DND-41 (cell line): Measurements from ENCODE around the gene KRT25.

ENCODE experiments used
- ATAC-seq: fragments of 200-7000 bp; cut with Tn5 transposase; 3 replicates; pipeline ENCODE4 v1.9.1; 2021; ENCODE audit warnings: low read depth; ENCODE audit not compliant: insufficient read depth
- DNase-seq: peaks from one replicate; pipeline ENCODE4 v3.0.0-alpha.2; 2020
- H2AFZ ChIP-seq: 2 replicates; pipeline ENCODE4 v1.6.0; 2012; ENCODE audit warnings: low read depth, low read length
- H3K27ac ChIP-seq: 2 replicates; pipeline ENCODE4 v1.5.1; 2012; ENCODE audit warnings: low read length, inconsistent platforms
- H3K27me3 ChIP-seq: fragments of 200-600 bp; sonication (generic); 2 replicates; pipeline ENCODE4 v1.6.0; 2012; ENCODE audit warnings: low read length, mild to moderate bottlenecking, inconsistent platforms; ENCODE audit not compliant: insufficient read depth, poor library complexity
- H3K36me3 ChIP-seq: 2 replicates; pipeline ENCODE4 v1.5.1; 2012; ENCODE audit warnings: low read length, inconsistent platforms; ENCODE audit not compliant: insufficient read depth
- H3K4me1 ChIP-seq: 2 replicates; pipeline ENCODE4 v1.5.1; 2012; ENCODE audit warnings: mild to moderate bottlenecking, low read length; ENCODE audit not compliant: insufficient read depth
- H3K4me2 ChIP-seq: 2 replicates; pipeline ENCODE4 v1.6.0; 2012; ENCODE audit warnings: mild to moderate bottlenecking, moderate library complexity, low read length, inconsistent platforms; ENCODE audit not compliant: insufficient read depth
- H3K4me3 ChIP-seq, 2 experiments: fragments of 200-600 bp in 1 of 2; shearing (Covaris generic) in 1 of 2; 2 replicates each; pipeline ENCODE4 v1.5.1; 2012 to 2016; ENCODE audit warnings: inconsistent platforms in 2 of 2, low read length in 2 of 2, mild to moderate bottlenecking in 2 of 2, low read depth in 1 of 2, moderate library complexity in 1 of 2
- H3K79me2 ChIP-seq: 2 replicates; pipeline ENCODE4 v1.6.0; 2012; ENCODE audit warnings: low read length, inconsistent platforms; ENCODE audit not compliant: insufficient read depth
- H3K9ac ChIP-seq: 2 replicates; pipeline ENCODE4 v1.6.0; 2012; ENCODE audit warnings: low read depth, mild to moderate bottlenecking, inconsistent platforms, low read length, moderate library complexity
- H3K9me3 ChIP-seq: 2 replicates; pipeline ENCODE4 v1.5.1; 2012; ENCODE audit warnings: low read length, moderate library complexity, mild to moderate bottlenecking, inconsistent platforms; ENCODE audit not compliant: insufficient read depth, severe bottlenecking
- H4K20me1 ChIP-seq: 2 replicates; pipeline ENCODE4 v1.6.0; 2012; ENCODE audit warnings: low read length; ENCODE audit not compliant: insufficient read depth
- CTCF ChIP-seq: IDR thresholded peaks from 2 replicates; pipeline ENCODE4 v1.5.1; 2012; ENCODE audit warnings: borderline replicate concordance, low read length, moderate library complexity, mild to moderate bottlenecking; ENCODE audit not compliant: poor library complexity, severe bottlenecking; ENCODE audit errors: extremely low read depth
- EZH2 ChIP-seq: IDR thresholded peaks from 3 replicates; pipeline ENCODE4 v1.6.1; 2012; ENCODE audit warnings: borderline replicate concordance, low read depth, mild to moderate bottlenecking, moderate library complexity, low read length, inconsistent platforms; ENCODE audit not compliant: severe bottlenecking

The KRT25 gene

DNA sequence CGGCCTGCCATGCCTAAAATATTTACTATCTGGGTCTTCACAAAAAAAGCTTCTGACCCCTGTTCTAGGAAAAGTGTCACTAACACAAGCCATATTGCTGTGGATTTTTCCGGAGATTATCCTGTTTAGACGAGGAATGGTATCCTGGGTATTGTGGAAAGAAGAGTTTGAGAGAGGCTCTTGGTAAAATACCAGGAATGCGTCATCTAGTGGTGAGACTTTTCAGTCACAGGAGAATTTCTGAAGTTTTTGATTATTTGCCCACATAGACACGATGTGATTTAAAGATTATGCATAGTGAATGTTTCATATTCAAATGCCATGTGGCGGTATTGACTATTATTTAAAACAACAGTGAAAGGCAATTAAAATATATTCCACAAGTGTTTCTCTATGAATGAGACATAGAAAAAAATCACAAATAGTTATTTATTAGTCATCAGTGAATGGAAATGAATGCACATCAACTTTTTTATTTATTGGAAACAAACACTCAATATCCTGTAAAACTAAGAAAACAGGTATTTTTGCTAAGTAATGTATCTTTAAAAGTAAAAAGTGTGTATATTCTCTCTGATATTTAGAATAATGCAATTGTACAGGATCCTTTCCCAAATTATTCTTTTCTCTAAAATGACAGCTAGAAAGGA is 36.8 kb upstream of the KRT25 start:
- ATAC-seq = no peak
- Histone ChIP-seq H3K4me3 (no peak overlapping the region), H3K27me3 (peaks cover 30% of the 10 kb centered on the region), H3K9me3 (no peaks in the 10 kb centered on the region), H3K4me1 (no peaks in the 10 kb centered on the region), H2AFZ (no peak overlapping the region), H3K27ac (no peak overlapping the region), H3K4me2 (no peak overlapping the region), H3K9ac (no peak overlapping the region), H3K36me3 (no peaks in the 10 kb centered on the region), H4K20me1 (no peaks in the 10 kb centered on the region), H3K79me2 (no peaks in the 10 kb centered on the region)
- TF ChIP-seq EZH2 = no peak
- TF ChIP-seq CTCF = no peak
- no peak for DNase-seq

DNA sequence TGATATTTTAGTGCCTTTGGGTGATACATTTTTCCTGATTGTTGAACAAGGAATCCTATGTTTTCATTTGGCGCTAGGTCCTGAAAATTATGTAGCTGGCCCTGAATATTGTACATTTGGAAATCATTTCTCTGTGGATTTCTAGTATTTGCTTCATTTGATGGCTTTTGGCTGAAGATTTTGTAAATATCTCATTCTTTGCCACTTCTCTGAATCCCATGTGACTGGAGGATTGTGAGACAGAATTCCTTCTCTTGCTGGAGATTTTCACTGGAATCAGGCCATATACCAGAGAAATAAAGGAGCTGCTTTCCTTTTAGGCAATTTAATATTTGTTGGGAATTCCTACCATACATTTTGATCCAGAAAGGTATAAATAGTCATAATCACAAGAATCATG is 36.0 kb upstream of the KRT25 start:
- DNase-seq (no peak), ATAC-seq (no peak)

GRCh38 chr17:40782450-40782849 is 27.3 kb upstream of the KRT25 start, which contains the start of gene KRT27:
Gene KRT27 (minus strand): TSS chr17:40782550. CDS start chr17:40782493, 57 bp downstream.
- DNase-seq = no peak
- TF ChIP-seq EZH2 = no peak
- TF ChIP-seq CTCF = no peak
- no peak within 1 kb of the TSS for H3K4me2 ChIP-seq
- no peak within 1 kb of the TSS for H3K27ac ChIP-seq
- no peaks in the 10 kb centered on the region for H3K36me3 ChIP-seq
- H4K20me1 ChIP-seq = no peaks in the 10 kb centered on the region
- no peaks in the 10 kb centered on the region for H3K9me3 ChIP-seq
- peaks cover 11% of the 10 kb centered on the region for H3K27me3 ChIP-seq
- no peak for ATAC-seq
- H3K4me1 ChIP-seq = no peaks in the 10 kb centered on the region
- no peaks in the 10 kb centered on the region for H3K79me2 ChIP-seq
- no peak within 1 kb of the TSS for H2AFZ ChIP-seq
- no peak within 1 kb of the TSS for H3K4me3 ChIP-seq
- H3K9ac ChIP-seq = no peak within 1 kb of the TSS

More for the DNA sequence above, 36.0 kb upstream of the KRT25 start:
- H3K4me1 ChIP-seq = no peaks in the 10 kb centered on the region
- TF ChIP-seq CTCF (no peak), EZH2 (no peak)
- no peaks in the 10 kb centered on the region for H4K20me1 ChIP-seq
- no peaks in the 10 kb centered on the region for H3K36me3 ChIP-seq
- H3K27ac ChIP-seq = no peak overlapping the region
- no peaks in the 10 kb centered on the region for H3K79me2 ChIP-seq
- no peak overlapping the region for H2AFZ ChIP-seq
- H3K9ac ChIP-seq = no peak overlapping the region
- H3K9me3 ChIP-seq = no peaks in the 10 kb centered on the region
- H3K27me3 ChIP-seq = peaks cover 25% of the 10 kb centered on the region
- H3K4me3 ChIP-seq = no peak overlapping the region
- no peak overlapping the region for H3K4me2 ChIP-seq
